Endothelial cell of umbilical vein (primary cell): ENCODE data around the gene ARHGEF1. TPM values are rescaled to one million over a fixed set of nuclear protein-coding genes. Genes with fewer than 3 reads are reported as not detected.

Experiments used
- BruUV-seq: library from RNA; stranded (reverse); fragments of 400-500 nt; replicated peaks from 2 replicates; lab custom pipeline; 2021; lab: Mats Ljungman, UMichigan
- CTCF ChIA-PET: fragments of 300-600, 350-600 bp; sonication (Branson Sonifier 250); formaldehyde crosslinking; loops from one replicate; lab custom pipeline; 2021; ENCODE audit warnings: antibody characterized with exemption, inconsistent platforms; lab: Charles Lee
- POLR2A ChIA-PET: fragments of 300-600, 350-600 bp; sonication (Branson Sonifier 250); formaldehyde crosslinking; loops from one replicate; lab custom pipeline; 2021; ENCODE audit warnings: antibody characterized with exemption, inconsistent platforms; lab: Charles Lee
- DNase-seq: peaks from one replicate; pipeline ENCODE4 v3.0.0-alpha.2; 2011; ENCODE audit warnings: low read depth, low spot score
- FAIRE-seq: peaks from 2 replicates; lab custom pipeline; 2011; peaks lifted over from hg19 to GRCh38; lab: Jason Lieb, UNC
- H2AFZ ChIP-seq: 2 replicates; pipeline ENCODE4 v1.6.0; 2012; ENCODE audit warnings: low read depth, low read length, control low read depth, inconsistent platforms
- H3K27ac ChIP-seq: 2 replicates; pipeline ENCODE4 v1.5.1; 2011; ENCODE audit warnings: low read depth, mild to moderate bottlenecking, control low read depth, low read length, moderate library complexity; ENCODE audit not compliant: insufficient read depth
- H3K27me3 ChIP-seq, 2 experiments: 2 replicates each; pipeline versions ENCODE4 v1.6.0 to v1.6.1; 2011; ENCODE audit warnings: low read length in 2 of 2, mixed read lengths in 1 of 2; ENCODE audit not compliant: control insufficient read depth in 2 of 2, insufficient read depth in 2 of 2
- H3K36me3 ChIP-seq, 2 experiments: 2 replicates in 1 of 2; 3 replicates in 1 of 2; pipeline ENCODE4 v1.5.1; 2011; ENCODE audit warnings: low read length in 2 of 2, mild to moderate bottlenecking in 1 of 2, moderate library complexity in 1 of 2; ENCODE audit not compliant: control insufficient read depth in 2 of 2, insufficient read depth in 2 of 2; ENCODE audit errors: extremely low read depth in 1 of 2
- H3K4me1 ChIP-seq: 3 replicates; pipeline ENCODE4 v1.5.1; 2011; ENCODE audit warnings: mild to moderate bottlenecking, low read length; ENCODE audit not compliant: control insufficient read depth, insufficient read depth; ENCODE audit errors: extremely low read depth
- H3K4me2 ChIP-seq: 2 replicates; pipeline ENCODE4 v1.6.1; 2011; ENCODE audit warnings: low read length, control low read depth, mixed read lengths; ENCODE audit not compliant: insufficient read depth
- H3K4me3 ChIP-seq, 3 experiments: fragments of 200-600 bp in 1 of 3; sonication (generic), shearing (Covaris generic) in 1 of 3; replicated peaks in 1 of 3; 2 replicates each; pipeline ENCODE4 v1.5.1; 2011 to 2016; ENCODE audit warnings: control low read depth in 3 of 3, low read length in 3 of 3, mild to moderate bottlenecking in 2 of 3, inconsistent platforms in 1 of 3, low read depth in 1 of 3, moderate library complexity in 1 of 3; ENCODE audit not compliant: insufficient read depth in 1 of 3
- H3K79me2 ChIP-seq: 2 replicates; pipeline ENCODE4 v1.6.0; 2012; ENCODE audit warnings: low read length, inconsistent platforms; ENCODE audit not compliant: control insufficient read depth, insufficient read depth
- H3K9ac ChIP-seq: replicated peaks from 2 replicates; pipeline ENCODE3; 2011; ENCODE audit warnings: low read length, control low read depth; ENCODE audit not compliant: insufficient read depth; ENCODE audit errors: extremely low read depth
- H3K9me1 ChIP-seq: replicated peaks from 3 replicates; pipeline ENCODE4 v1.6.0; 2011; ENCODE audit warnings: mild to moderate bottlenecking, low read length; ENCODE audit not compliant: control insufficient read depth, insufficient read depth; ENCODE audit errors: extremely low read depth
- H3K9me3 ChIP-seq: replicated peaks from 2 replicates; pipeline ENCODE4 v1.5.1; 2012; ENCODE audit warnings: low read length, inconsistent platforms; ENCODE audit not compliant: control insufficient read depth, insufficient read depth
- H4K20me1 ChIP-seq: replicated peaks from 2 replicates; pipeline ENCODE3; 2011; ENCODE audit warnings: mild to moderate bottlenecking, low read length; ENCODE audit not compliant: control insufficient read depth, insufficient read depth; ENCODE audit errors: extremely low read depth
- GATA2 ChIP-seq: IDR thresholded peaks from 2 replicates; pipeline ENCODE4 v1.7.0; 2011; ENCODE audit warnings: low read depth, mild to moderate bottlenecking, moderate library complexity, mixed read lengths, low read length; ENCODE audit not compliant: insufficient read length, insufficient read depth
- JUN ChIP-seq: IDR thresholded peaks from 2 replicates; pipeline ENCODE4 v1.6.1; 2011; ENCODE audit warnings: borderline replicate concordance, low read depth; ENCODE audit not compliant: insufficient read length, insufficient read depth
- POLR2A ChIP-seq: IDR thresholded peaks from 2 replicates; pipeline ENCODE4 v1.6.1; 2012; ENCODE audit warnings: low read depth, mild to moderate bottlenecking, control low read depth, low read length
- POLR2AphosphoS5 ChIP-seq: IDR thresholded peaks from 2 replicates; pipeline ENCODE4 v1.6.1; 2012; ENCODE audit warnings: low read depth, mild to moderate bottlenecking, control low read depth, low read length, moderate library complexity; ENCODE audit not compliant: insufficient read depth
- dilution Hi-C: fragments of 300-500 bp; cut with MboI; formaldehyde crosslinking; loops from one replicate; pipeline ENCODE4 v1.15.0; 2019; ENCODE audit warnings: low sequenced_read_pairs; ENCODE audit not compliant: extremely low pct_ligation_motif_present
- intact Hi-C: fragments of 100-400 bp; cut with micrococcal nuclease; formaldehyde crosslinking; loops from one replicate; pipeline ENCODE4 v1.10.0; 2022
- polyA plus RNA-seq, 4 experiments: library from polyadenylated mRNA; depleted of rRNA in 3 of 4; stranded (reverse) in 3 of 4; unstranded in 1 of 4; fragments of >200 nt; gene quantifications; 2 replicates each; pipeline versions ENCODE4 v1.2.1 to v1.2.3, GENCODE V29; 2011 to 2012; ENCODE audit warnings: missing spikeins in 1 of 4
- total RNA-seq: library from RNA; stranded (reverse); gene quantifications from 2 replicates; pipeline ENCODE4 v1.2.3, GENCODE V29; 2021
- TF ChIP-seq, protein P1 (sequence below), 2 donors: IDR thresholded peaks; 1 replicate in 1 of 2; 2 replicates in 1 of 2; pipeline ENCODE4 v1.5.1; 2011; ENCODE audit warnings: low read length in 2 of 2, mild to moderate bottlenecking in 2 of 2, moderate library complexity in 2 of 2, control low read depth in 1 of 2, inconsistent platforms in 1 of 2, low read depth in 1 of 2; ENCODE audit not compliant: insufficient read depth in 1 of 2; ENCODE audit errors: extremely low read depth in 1 of 2

ARHGEF1 gene
- total and polyA plus RNA-seq, 2 donors (not counting 3 experiments of a cell fraction or from before 2014, with no cell fraction given): 65.4 to 123 TPM

DNA sequence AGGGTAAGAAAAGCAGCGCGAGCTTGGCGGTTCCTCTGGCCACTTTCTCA is 38.2 kb upstream of the ARHGEF1 start, which contains the start of gene DMRTC2:
TSS of gene DMRTC2 (plus strand) at position 42 of the 50 bp plus-strand sequence. CDS start 2,387 bp downstream, outside the sequence.
- Histone ChIP-seq H2AFZ (no peak within 1 kb of the TSS), H3K4me3 (no peak within 1 kb of the TSS), H3K9me3 (no peaks in the 10 kb centered on the region), H3K36me3 (no peaks in the 10 kb centered on the region), H3K27ac (no peak within 1 kb of the TSS), H3K4me1 (no peaks in the 10 kb centered on the region), H3K9ac (no peak within 1 kb of the TSS), H3K79me2 (no peaks in the 10 kb centered on the region), H3K4me2 (no peak within 1 kb of the TSS), H3K27me3 (no peaks in the 10 kb centered on the region), H3K9me1 (no peaks in the 10 kb centered on the region), H4K20me1 (no peaks in the 10 kb centered on the region)
- intact Hi-C loops: no loop called here
- no peak for FAIRE-seq
- ChIA-PET CTCF (no interaction called here), POLR2A (no interaction called here)
- DNase-seq: no peak
- TF ChIP-seq GATA2 (no peak), POLR2AphosphoS5 (no peak)
- TF ChIP-seq, protein P1, sequence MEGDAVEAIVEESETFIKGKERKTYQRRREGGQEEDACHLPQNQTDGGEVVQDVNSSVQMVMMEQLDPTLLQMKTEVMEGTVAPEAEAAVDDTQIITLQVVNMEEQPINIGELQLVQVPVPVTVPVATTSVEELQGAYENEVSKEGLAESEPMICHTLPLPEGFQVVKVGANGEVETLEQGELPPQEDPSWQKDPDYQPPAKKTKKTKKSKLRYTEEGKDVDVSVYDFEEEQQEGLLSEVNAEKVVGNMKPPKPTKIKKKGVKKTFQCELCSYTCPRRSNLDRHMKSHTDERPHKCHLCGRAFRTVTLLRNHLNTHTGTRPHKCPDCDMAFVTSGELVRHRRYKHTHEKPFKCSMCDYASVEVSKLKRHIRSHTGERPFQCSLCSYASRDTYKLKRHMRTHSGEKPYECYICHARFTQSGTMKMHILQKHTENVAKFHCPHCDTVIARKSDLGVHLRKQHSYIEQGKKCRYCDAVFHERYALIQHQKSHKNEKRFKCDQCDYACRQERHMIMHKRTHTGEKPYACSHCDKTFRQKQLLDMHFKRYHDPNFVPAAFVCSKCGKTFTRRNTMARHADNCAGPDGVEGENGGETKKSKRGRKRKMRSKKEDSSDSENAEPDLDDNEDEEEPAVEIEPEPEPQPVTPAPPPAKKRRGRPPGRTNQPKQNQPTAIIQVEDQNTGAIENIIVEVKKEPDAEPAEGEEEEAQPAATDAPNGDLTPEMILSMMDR (IDR thresholded peaks at IDR 0.05; ENCODE audit: extremely low read depth in 1 of 2, insufficient read depth in 1 of 2, low read depth in 1 of 2, low read length in 2 of 2): no peak
- no TSS peak for BruUV-seq
- dilution Hi-C loops: no loop called here

DNA sequence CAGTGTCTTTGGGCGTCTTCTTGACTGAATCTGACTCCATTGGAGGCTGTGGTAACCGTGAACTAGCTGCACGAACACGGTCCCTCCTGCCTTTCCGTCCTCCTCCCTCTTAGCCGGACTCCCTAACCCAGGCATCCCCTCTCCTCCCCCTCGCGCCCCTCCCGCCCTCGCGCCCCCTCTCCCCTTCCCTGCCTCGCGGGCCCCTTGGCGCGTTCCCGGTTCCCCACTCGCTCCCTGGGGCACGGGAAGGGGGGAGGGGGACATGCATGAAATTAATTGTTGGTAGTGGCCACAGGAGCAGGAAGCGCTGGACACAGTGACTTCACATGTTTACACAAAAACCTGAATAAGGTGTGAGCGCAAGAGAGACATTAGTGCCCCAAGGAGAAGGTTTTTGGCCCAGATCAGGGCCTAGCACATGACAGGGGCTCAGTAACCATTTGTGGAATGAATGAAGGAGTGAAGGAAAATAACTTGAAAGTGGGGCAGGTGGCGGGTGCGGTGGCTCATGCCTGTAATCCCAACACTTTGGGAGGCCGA is 37.9 kb upstream of the ARHGEF1 start:
- dilution Hi-C loops: no loop called here
- Histone ChIP-seq H3K9me3 (no peaks in the 10 kb centered on the region), H3K27ac (no peak overlapping the region), H3K9me1 (no peaks in the 10 kb centered on the region), H2AFZ (no peak overlapping the region), H3K36me3 (no peaks in the 10 kb centered on the region), H3K4me3 (no peak overlapping the region), H4K20me1 (no peaks in the 10 kb centered on the region), H3K79me2 (no peaks in the 10 kb centered on the region), H3K27me3 (no peaks in the 10 kb centered on the region), H3K4me1 (no peaks in the 10 kb centered on the region), H3K4me2 (no peak overlapping the region), H3K9ac (no peak overlapping the region)
- TF ChIP-seq JUN (no peak), GATA2 (no peak), POLR2A (no peak)
- ChIA-PET POLR2A (no interaction called here), CTCF (no interaction called here)
- DNase-seq (no peak), FAIRE-seq (no peak)
- intact Hi-C loops: no loop called here
- BruUV-seq: no TSS peak
